GM12875 (cell line): ENCODE data around the gene PRDX5.
A peak's percentile ranks its signal among the peaks of the same experiment; 100 is the strongest.

ENCODE experiments used
- H3K4me3 ChIP-seq: one replicate; pipeline ENCODE4 v1.5.1; 2011; ENCODE audit warnings: low read depth, low read length, control low read depth
- TF ChIP-seq, protein P1 (sequence below): IDR thresholded peaks from 2 replicates; pipeline ENCODE4 v1.5.1; 2011; ENCODE audit warnings: low read depth, mild to moderate bottlenecking, control low read depth, inconsistent platforms, low read length, moderate library complexity, borderline replicate concordance; ENCODE audit not compliant: insufficient read depth

The PRDX5 gene

DNA sequence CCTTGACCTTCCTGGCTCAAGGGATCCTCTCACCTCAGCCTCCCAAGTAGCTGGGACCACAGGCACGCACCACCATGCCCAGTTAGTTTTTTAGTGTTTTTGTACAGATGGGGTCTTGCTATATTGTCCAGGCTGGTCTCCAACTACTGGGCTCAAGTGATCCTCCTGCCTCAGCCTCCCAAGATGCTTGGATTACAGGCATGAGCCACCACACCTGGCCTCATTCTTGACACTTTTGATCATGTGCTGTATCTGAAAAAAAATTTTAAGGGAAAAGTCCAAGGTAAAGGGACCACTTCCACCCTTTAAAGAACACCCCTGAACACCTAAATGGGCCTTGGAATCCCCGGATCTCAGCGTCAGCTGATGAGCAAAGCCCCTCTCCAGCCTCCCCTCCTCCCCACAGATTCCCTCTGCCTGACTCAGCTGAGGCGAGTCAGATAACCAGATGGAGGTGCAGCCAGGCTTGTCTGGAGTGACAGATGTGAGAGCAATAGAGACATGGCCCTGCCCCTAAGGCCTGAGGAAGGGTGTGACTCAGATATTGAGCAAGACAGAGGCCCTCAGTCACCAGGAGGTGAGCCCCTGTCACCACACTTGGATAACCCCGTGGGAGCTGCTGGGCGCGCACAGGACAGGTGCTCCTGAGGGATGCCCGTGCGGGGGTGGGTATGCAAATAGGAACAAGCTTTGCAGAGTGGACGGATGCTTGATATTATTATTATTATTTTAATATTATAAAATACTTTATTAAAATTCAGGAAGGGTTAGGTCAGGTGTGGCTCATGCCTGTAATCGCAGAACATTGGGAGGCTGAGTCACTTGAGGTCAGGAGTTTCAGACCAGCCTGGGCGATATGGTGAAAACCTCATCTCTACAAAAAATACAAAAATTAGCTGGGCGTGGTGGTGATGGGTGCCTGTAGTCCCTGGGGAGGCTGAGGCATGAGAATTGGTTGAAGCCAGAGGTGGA, 17.1 kb downstream of the PRDX5 start:
- H3K4me3 ChIP-seq, result no peak overlapping the region
- TF ChIP-seq, protein P1, sequence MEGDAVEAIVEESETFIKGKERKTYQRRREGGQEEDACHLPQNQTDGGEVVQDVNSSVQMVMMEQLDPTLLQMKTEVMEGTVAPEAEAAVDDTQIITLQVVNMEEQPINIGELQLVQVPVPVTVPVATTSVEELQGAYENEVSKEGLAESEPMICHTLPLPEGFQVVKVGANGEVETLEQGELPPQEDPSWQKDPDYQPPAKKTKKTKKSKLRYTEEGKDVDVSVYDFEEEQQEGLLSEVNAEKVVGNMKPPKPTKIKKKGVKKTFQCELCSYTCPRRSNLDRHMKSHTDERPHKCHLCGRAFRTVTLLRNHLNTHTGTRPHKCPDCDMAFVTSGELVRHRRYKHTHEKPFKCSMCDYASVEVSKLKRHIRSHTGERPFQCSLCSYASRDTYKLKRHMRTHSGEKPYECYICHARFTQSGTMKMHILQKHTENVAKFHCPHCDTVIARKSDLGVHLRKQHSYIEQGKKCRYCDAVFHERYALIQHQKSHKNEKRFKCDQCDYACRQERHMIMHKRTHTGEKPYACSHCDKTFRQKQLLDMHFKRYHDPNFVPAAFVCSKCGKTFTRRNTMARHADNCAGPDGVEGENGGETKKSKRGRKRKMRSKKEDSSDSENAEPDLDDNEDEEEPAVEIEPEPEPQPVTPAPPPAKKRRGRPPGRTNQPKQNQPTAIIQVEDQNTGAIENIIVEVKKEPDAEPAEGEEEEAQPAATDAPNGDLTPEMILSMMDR, result no peak

DNA sequence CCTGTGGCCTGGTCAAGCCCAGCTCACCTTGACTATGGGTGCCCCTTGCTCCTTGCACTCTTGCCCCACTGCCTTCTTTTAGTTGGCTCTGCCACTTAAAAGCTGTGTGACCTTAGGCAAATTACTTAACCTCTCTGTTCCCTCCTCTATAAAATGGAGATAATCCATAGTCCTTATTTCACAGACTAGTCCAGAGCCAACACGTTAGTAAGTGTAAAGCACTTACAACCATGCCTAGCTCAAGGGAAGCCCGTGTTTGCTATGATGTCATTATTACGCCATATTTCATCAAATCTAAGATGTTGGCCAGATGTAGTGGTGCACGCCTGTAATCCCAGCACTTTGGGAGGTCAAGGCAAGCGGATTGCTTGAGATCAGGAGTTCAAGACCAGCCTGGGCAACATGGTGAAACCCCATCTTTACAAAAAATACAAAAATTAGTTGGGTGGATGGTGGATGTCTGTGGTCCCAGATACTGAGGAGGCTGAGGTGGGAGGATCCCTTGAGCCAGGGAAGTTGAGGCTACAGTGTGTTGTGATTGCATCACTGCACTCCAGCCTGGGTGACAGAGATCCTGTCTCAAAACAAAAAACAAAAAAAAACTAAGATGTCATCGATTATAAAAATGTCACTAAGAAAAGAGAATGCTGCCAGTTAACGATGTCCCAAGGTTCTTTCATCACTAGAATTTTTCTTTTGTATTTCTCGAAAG, 19.8 kb downstream of the PRDX5 start:
- TF ChIP-seq, protein P1, result no peak
- no peak overlapping the region for H3K4me3 ChIP-seq

DNA sequence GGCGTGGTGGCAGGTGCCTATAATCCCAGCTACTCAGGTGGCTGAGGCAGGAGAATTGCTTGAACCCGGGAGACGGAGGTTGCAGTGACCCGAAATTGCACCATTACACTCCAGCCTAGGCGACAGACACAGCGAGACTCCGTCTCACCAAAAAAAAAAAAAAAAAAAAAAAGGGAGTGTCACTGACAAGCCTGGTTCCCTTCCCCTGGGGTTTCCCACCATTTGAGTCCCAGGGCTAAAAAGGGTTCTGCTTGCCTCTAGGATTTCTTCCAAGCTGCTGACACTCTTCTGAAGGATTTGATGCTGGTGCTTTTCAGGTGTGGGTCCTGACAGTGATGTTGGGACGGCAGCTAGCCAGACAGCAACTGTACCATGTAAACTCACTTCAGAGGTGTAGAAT, 20.8 kb downstream of the PRDX5 start:
- TF ChIP-seq, protein P1, result no peak
- no peak overlapping the region for H3K4me3 ChIP-seq

DNA sequence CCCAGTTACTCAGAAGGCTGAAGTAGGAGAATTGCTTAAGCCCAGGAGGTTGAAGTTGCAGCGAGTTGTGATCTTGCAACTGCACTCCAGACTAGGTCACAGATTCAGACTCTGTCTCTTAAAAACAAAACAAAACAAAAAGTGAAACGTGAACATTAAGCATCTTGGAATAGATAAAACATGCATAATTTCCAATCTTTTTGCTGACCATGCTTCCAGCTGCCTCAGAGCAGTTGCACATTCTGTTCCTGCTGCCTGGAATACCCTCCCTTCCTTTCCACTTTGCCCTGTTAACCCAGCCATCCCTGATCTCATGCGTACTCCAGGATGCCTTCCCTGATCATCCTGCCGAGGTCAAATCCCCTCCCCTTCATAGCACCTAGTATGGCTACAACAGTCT, 21.4 kb downstream of the PRDX5 start:
- peak overlapping the region; percentile 58 for H3K4me3 ChIP-seq
- TF ChIP-seq, protein P1, result no peak

DNA sequence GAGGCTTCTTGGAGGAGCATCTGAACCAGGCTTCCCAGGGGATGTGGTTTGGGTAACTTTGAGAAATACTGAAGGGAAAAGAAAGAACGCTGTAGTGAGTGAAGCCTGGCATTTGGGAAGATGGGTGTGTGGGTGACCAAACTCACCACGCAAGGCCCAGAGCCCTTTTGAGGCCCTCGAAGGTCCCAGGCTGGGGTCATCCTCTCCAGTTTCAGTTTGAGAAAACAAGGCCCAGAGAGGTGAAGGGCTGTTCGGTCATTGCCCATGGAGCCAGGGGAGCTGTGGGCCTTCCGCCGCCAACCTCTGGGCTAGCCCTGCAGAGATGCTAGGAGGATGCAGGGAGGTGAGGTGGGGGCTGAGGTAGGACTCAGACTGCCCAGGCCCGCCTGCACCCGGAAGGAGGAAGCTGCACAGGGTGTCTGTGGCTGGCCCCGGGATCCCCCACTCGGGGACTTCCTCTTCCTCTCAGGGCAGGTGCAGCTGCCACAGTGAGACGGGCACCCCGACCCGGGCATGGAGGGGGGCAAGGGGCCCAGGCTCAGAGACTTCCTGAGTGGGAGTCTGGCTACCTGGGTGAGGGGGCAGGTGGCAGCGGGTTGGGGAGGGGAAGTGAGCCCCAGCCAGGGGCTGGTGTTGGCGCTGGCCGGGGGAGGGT, 22.0 kb downstream of the PRDX5 start, which contains the start of gene CCDC88B:
CCDC88B (plus strand) TSS at position 451 of the 655 bp plus-strand sequence; CDS start at position 514, 63 bp downstream.
- TF ChIP-seq, protein P1, result no peak
- H3K4me3 ChIP-seq, result peak within 1 kb of the TSS; percentile 58

DNA sequence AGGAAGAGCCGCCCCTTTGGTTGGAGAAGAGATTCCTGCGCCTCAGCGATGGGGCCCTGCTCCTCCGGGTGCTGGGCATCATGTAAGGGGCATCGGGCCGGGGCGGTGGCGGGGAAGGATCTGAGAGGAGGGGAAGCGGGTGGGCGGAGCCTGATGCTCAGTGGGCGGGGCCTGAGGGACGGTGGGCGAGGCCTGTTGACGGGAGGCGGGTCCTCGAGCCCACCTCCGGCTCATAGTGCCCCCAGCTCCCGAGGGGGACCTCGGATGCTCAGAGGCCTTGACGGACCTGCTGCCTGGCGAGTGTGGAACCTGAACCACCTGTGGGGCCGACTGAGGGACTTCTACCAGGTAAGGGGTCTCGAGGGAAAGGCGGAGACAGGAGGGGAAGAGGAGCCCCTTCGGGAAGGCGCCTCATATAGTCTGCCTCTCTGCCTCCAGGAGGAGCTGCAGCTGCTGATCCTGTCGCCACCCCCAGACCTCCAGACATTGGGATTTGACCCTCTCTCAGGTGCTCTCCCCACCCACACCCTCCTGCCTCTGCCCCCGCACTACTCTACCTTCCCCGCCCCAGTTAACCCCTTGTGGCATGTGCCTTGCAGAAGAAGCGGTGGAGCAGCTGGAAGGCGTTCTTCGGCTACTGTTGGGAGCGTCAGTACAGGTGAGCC, 22.9 kb downstream of the PRDX5 start:
- TF ChIP-seq, protein P1, result no peak
- peak overlapping the region; percentile 58 for H3K4me3 ChIP-seq
